DMS53 (cell line): Measurements from ENCODE around the gene RCE1.
"Not testable (repeated sequence)": the region's sequence is repeated elsewhere in the genome, so short reads cannot be mapped to it uniquely, and the experiment has no call there.

ENCODE experiments used
- DNase-seq: peaks from one replicate; lab custom pipeline; 2025; lab: John Stamatoyannopoulos, UW

Gene RCE1

GRCh38 chr11:66842896-66843775 is at the start of gene RCE1:
TSS of gene RCE1 (plus strand) at chr11:66843441. CDS start at chr11:66843456, 15 bp downstream.
- peak; percentile 98 for DNase-seq

- not testable (repeated sequence) for DNase-seq
These were observed 43.4 kb upstream of the RCE1 start for GRCh38 chr11:66799815-66800214.

- no peak for DNase-seq
These were observed 42.4 kb upstream of the RCE1 start for GRCh38 chr11:66800720-66801428.

- DNase-seq: no peak
These were observed 33.6 kb upstream of the RCE1 start for GRCh38 chr11:66809592-66809991.

- no peak for DNase-seq
These were observed 32.6 kb upstream of the RCE1 start for GRCh38 chr11:66810576-66811185.

GRCh38 chr11:66814678-66815077 is 28.6 kb upstream of the RCE1 start:
- DNase-seq: no peak

- DNase-seq: no peak
These were observed 27.6 kb upstream of the RCE1 start for GRCh38 chr11:66815646-66816045.

- DNase-seq: no peak
These were observed 24.8 kb upstream of the RCE1 start for GRCh38 chr11:66818231-66818955.

GRCh38 chr11:66820381-66820780 is 22.9 kb upstream of the RCE1 start:
- no peak for DNase-seq

- no peak for DNase-seq
These were observed 22.3 kb upstream of the RCE1 start for GRCh38 chr11:66820901-66821300.

- no peak for DNase-seq
These were observed 19.5 kb upstream of the RCE1 start for GRCh38 chr11:66823700-66824099.

GRCh38 chr11:66824573-66824972 is 18.7 kb upstream of the RCE1 start:
- DNase-seq: not testable (repeated sequence)

- DNase-seq: peak; percentile 57
These were observed 8.7 kb upstream of the RCE1 start for GRCh38 chr11:66834539-66834845.

GRCh38 chr11:66834943-66835342 is 8.3 kb upstream of the RCE1 start:
- DNase-seq: no peak

GRCh38 chr11:66835768-66836405 is 7.4 kb upstream of the RCE1 start:
- DNase-seq: no peak

- no peak for DNase-seq
These were observed 2.7 kb upstream of the RCE1 start for GRCh38 chr11:66840317-66841091.

- DNase-seq: no peak
These were observed 1.4 kb upstream of the RCE1 start for GRCh38 chr11:66841861-66842260.

GRCh38 chr11:66842501-66842895 is 743 bp upstream of the RCE1 start:
- DNase-seq: peak; percentile 65

- no peak for DNase-seq
These were observed 695 bp downstream of the RCE1 start for GRCh38 chr11:66843776-66844495.

- DNase-seq: no peak
These were observed 1.4 kb downstream of the RCE1 start for GRCh38 chr11:66844496-66845142.
